GM18511 (cell line): ENCODE results near the gene CSMD2.

ENCODE experiments used
- ATAC-seq: cut with Tn5 transposase; IDR thresholded peaks from one replicate; pipeline ENCODE4 v1.9.1; 2021; ENCODE audit warnings: mild to moderate bottlenecking, moderate library complexity; ENCODE audit not compliant: unreplicated experiment

Gene CSMD2

GRCh38 chr1:33966346-33967141 is 198.5 kb downstream of the CSMD2 start:
- no peak for ATAC-seq

- ATAC-seq = no peak
Observed at GRCh38 chr1:33965086-33965485, 199.9 kb downstream of the CSMD2 start.

- ATAC-seq = no peak
Observed at GRCh38 chr1:33962061-33962460, 203.0 kb downstream of the CSMD2 start.

DNA sequence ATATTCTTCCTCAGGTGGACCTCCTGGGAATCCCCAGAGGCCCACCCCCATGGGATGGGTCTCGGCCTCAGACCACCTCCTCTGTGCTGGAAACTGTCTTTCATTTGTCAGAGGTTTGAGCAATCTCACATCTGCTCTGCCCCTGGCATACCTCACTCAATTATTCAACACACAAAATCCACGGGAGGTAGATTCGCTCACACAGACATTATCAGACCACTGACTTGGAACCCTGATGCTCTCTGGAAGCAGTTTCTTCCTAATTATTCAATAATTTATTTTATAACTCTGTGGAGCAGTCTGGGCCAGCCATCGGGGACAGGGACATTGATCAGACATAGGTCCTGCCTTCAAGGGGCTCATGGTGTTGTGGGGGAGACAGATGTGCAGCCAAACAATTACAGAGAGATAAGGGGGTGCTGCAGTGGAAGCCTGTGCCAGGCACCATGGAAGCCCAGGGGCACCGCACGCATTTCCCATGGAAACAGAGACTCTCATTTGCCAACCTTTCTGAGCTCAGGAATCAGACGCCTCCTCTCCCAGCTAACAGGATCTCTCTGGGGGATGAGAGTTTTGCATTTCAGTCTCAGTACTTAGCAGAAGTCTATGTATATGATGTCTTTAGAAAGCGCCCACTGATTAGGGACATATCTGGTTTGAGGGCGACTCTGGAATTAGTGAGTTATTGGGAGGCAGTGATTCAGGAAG is 204.7 kb downstream of the CSMD2 start:
- ATAC-seq = no peak

DNA sequence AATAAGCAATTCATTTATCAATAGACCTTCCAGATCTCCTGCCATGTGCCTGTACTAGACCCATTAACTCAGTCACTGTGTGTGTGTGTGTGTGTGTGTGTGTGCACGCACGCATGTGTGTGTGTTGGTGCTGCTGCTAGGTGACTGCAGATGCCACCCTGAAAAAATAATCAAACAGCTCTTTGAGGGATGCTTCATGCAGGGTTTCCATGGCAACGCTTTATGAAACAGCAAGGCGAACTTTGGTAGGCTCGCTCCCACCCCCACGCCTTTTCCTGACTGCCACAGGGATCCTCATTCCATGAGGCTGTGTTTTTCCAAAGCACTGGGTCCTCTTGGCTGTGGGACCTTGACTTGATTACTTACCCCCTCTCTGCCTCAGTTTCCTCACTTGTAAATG is 207.2 kb downstream of the CSMD2 start:
- ATAC-seq = no peak

- no peak for ATAC-seq
Observed at GRCh38 chr1:33955096-33955495, 209.9 kb downstream of the CSMD2 start.

- no peak for ATAC-seq
Observed at GRCh38 chr1:33949570-33949969, 215.5 kb downstream of the CSMD2 start.

DNA sequence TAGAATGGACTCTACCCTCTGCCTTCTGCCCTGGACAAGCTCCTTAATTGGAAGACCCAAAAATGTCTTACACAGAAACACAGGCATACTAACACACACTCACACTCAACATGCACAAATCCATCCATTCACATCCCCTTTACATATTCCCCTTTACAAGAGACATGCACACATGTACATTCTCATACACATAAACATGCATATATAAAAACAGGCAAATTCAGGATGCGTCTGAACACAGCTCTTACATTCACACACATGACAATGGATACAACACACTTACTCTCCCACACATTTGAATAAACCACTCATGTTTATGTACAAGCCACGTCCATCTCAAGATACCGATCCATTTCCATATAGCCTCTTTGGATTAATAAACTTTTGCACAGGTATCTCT is 216.7 kb downstream of the CSMD2 start:
- no peak for ATAC-seq

- no peak for ATAC-seq
Observed at GRCh38 chr1:33946836-33947235, 218.2 kb downstream of the CSMD2 start.

GRCh38 chr1:33944846-33945245 is 220.2 kb downstream of the CSMD2 start:
- no peak for ATAC-seq

DNA sequence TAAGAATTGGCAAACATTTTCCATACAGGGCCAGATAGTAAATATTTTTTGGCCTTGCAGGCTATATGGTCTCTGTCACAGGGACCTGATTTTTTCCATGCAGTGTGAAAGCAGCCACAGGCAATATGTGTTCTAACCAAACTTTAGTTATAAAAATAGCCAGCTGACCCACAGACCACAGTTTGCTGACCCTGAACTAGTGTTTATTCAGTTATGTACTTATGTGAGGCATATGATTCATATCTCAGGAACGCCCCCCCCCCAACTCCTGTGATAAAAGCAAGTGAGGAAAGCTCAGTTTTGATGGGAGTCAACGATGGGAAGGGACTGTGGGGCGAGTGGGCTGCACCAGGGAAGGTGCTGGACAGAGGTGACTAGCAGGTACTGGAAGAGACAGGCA is 221.1 kb downstream of the CSMD2 start:
- ATAC-seq = no peak

DNA sequence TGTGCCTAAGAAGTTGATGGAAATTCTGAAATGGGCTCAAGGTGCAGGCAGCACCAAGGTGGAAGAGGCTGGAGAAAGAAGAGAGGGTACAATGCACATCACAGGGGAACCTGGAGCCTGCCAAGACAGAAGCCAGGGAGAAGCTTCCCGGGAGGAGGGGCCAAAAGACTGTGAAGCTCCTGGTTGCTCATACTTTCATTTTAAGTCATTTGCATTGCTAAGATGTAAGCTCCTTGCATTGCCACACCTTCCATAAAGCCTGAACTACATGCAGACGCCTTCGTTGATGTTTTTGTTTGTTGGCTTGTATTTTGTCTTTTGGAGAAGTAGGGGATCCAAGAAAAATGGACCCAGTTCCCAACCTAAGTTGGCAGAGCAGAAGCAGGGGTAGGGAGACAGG is 232.2 kb downstream of the CSMD2 start:
- ATAC-seq = no peak

DNA sequence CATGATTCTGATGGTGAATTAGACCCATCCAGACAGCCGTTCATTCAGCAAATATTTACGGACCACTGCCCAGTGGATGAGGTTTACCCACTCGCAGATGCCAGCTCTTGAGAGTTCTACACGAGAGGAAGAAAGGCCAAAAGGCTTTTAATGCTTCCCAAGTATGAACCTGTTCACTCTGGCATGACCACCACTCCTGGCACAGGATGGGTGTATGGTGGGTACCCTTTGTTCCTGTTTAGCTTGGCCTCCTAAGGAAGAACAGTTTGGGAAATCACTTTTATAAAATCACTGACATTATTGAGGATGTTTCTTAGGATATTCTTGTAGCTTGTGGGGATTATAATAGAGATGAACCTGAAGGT is 233.9 kb downstream of the CSMD2 start:
- no peak for ATAC-seq

DNA sequence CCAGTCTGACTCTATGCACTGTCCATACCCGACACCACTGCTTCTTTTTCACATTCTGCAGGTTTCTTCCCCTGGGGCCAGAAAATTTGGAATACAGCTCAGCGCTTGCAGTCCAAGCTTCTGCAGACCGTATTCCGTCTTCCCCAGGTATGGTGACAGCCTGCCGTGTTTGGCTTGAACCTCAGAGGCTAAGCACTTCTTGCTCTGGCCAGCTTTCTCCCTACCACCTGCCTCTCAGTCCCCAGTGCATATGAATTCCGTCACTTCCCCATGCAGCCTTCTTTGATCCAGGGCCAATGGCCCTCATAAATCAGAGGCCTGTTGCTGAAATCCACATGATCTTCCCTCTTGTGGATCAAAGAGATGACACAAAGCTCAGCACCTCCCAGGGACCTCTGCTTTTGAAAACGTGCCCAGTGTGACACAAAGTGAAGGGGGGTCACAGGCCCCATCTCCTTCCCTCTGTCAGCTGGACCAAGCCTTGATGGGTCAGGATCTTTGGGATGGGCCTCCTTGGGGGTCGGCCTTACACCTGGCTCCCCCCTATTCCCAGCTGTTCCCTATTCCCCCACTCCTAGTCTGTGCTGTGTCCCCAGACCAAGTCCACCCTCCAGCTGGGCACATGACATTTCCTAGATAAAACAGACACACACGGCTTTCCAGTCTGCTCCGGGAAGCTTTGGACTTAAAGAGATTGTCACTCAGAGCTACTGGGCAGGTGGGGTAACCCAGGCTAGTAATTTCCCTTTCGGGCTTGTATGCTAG is 234.5 kb downstream of the CSMD2 start:
- no peak for ATAC-seq

- no peak for ATAC-seq
Observed at GRCh38 chr1:33928251-33928650, 236.8 kb downstream of the CSMD2 start.

GRCh38 chr1:33927721-33928120 is 237.3 kb downstream of the CSMD2 start:
- no peak for ATAC-seq

DNA sequence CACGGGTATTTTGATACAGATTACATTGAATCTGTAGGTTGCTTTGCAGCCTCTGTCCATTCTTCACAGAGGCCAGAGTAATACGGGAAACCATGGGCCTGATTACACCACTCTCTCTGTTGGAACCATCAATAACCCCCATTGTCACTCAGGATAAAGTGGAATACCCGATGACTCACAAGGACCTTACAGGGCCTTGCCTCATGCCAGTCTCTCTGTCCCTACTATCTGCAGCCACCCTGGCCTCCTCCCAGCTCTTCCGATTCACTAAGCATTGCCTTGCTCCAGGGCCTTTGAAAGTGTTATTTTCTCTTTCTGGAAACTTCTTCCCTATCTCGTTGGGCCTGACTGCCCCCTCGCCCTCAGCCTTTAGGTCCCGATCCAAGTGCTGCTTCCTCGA is 239.4 kb downstream of the CSMD2 start:
- no peak for ATAC-seq

GRCh38 chr1:33921281-33921680 is 243.7 kb downstream of the CSMD2 start:
- no peak for ATAC-seq

DNA sequence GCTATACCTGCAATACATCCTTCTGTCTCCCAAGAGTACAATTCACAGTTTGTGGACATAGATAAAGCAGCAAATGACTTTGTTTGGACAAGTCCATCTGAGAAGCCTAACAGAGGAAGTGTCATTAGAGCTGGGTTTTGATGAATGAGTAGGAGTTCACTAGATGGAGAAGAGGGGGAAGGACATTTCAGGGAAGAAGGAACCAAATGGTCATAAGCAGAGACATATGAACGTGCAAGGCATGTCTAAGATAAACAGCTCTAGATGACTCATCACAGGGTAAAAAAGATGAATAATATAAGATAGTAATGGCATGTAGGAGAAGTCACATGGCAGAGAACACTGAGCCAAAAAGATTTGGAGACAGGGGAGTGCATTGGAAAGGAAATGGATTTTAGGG is 246.7 kb downstream of the CSMD2 start:
- no peak for ATAC-seq

DNA sequence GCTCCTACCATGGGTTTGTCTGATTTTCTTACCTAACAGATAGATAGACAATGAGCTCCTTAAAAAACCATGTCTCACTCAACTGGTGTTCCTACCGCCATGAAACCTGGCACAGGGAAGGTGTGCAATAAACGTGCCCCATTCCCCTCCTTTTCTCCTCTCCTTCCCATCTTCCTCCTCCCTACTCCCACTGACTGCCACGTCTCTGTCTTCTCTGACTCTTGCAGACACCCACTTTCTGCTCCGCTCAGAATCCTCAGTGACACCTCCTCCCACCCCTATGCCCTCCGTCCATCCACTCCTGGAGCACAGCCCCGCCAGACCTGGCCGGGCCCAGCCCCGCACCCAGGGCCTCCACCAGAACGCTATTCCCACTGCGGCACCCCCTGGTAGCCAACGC is 248.2 kb downstream of the CSMD2 start:
- no peak for ATAC-seq

DNA sequence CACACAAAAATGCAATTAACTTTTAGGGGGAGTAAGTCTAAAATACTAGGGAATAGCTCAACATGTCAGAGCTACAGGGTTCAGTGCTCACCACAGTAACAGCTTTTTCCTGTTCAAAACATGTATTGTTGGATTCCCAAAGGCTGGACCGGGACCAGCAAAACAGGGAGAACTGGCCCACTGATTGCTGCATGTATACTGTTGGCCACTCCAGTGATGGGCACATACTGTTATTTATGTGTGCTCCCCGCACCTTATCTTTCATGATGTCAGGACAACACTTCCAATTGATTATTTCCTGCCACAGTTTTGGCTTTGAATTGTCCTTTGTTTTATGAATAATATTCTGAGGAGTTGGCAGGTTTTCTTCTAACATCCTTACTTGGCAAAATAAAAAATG is 250.5 kb downstream of the CSMD2 start:
- ATAC-seq = no peak
